Right cardiac atrium (tissue), 5 donors: ENCODE data around the gene ATP10A. TPM values are rescaled to one million over a fixed set of nuclear protein-coding genes. Genes with fewer than 3 reads are reported as not detected.

ENCODE experiments used
- ATAC-seq, 2 donors: fragments of 200-7000 bp; cut with Tn5 transposase; one replicate each; pipeline versions ENCODE4 v1.8.0 to v1.9.1; 2020; ENCODE audit warnings: moderate library complexity in 2 of 2, mild to moderate bottlenecking in 1 of 2
- DNase-seq, 3 donors: peaks; one replicate each; pipeline ENCODE4 v3.0.0-alpha.2; 2020
- H3K27ac ChIP-seq: one replicate; pipeline ENCODE4 v1.5.1; 2013; ENCODE audit warnings: mild to moderate bottlenecking, low read length, control low read depth, moderate library complexity
- H3K27me3 ChIP-seq: one replicate; pipeline ENCODE4 v1.6.1; 2013; ENCODE audit not compliant: control insufficient read depth, insufficient read depth
- H3K4me1 ChIP-seq: one replicate; pipeline ENCODE4 v1.6.1; 2013; ENCODE audit warnings: low read length; ENCODE audit not compliant: control insufficient read depth, insufficient read depth
- H3K4me3 ChIP-seq: one replicate; pipeline ENCODE4 v1.5.1; 2013; ENCODE audit warnings: low read length, control low read depth
- H3K9me3 ChIP-seq: one replicate; pipeline ENCODE4 v1.6.1; 2013; ENCODE audit warnings: low read length; ENCODE audit not compliant: control insufficient read depth
- WGBS: extraction: QIAGEN DNeasy Blood & Tissue Kit; methylation state at CpG from one replicate; pipeline ENCODE4 v1.1.7; 2013; 5-methylcytosine and 5-hydroxymethylcytosine counted together
- intact Hi-C, 4 donors: fragments of 100-400 bp; cut with DNase I; formaldehyde crosslinking; loops; one replicate each; pipeline versions ENCODE4 v1.11.0 to v1.14.0; 2022 to 2023
- polyA plus RNA-seq: library from polyadenylated mRNA; stranded (reverse); fragments of 200-250 nt; gene quantifications from one replicate; pipeline ENCODE4 v1.2.3, GENCODE V29; 2013
- total RNA-seq, 4 donors: library from RNA; stranded (reverse); fragmentation: NEBNext Ultra II Directional; extraction: Animal tissue kit (Norgen Biotek cat#: 25700); gene quantifications; one replicate each; pipeline ENCODE4 v1.2.1, GENCODE V29; 2021
- donor health status: healthy with polysubstance abuse.
- donor health status: DM: no; HTN: yes; CAD: no.
- donor health status: DM: no; HTN: no; CAD: no.
- donor health status: DM: no; HTN: yes; CAD: no; lungs with severe emphysema.
- donor health status: DM: yes; HTN: yes; CAD: no.

Gene ATP10A
- total and polyA plus RNA-seq, 5 donors, result 0.95 to 3.0 (median 1.5) TPM

GRCh38 chr15:25716414-25717126 is 146.6 kb downstream of the ATP10A start:
- Histone ChIP-seq H3K4me1 (no peaks in the 10 kb centered on the region), H3K9me3 (no peaks in the 10 kb centered on the region), H3K27me3 (no peaks in the 10 kb centered on the region), H3K27ac (no peak overlapping the region), H3K4me3 (no peak overlapping the region)
- DNase-seq (no peak), ATAC-seq (no peak)
- WGBS, result 89% methylated on average over 21 of the region's 21 CpGs
- intact Hi-C loops, result no loop called here

- intact Hi-C loops, result no loop called here
- WGBS, result 88% methylated on average over 18 of the region's 18 CpGs
- Histone ChIP-seq H3K9me3 (no peaks in the 10 kb centered on the region), H3K4me1 (no peaks in the 10 kb centered on the region), H3K4me3 (no peak overlapping the region), H3K27me3 (no peaks in the 10 kb centered on the region), H3K27ac (no peak overlapping the region)
- ATAC-seq (no peak), DNase-seq (no peak)
Observed at GRCh38 chr15:25715536-25716413, 147.4 kb downstream of the ATP10A start.

GRCh38 chr15:25714538-25714840 is 148.6 kb downstream of the ATP10A start:
- 67% methylated on average over 3 of the region's 3 CpGs for WGBS
- H3K27me3 ChIP-seq, result no peaks in the 10 kb centered on the region
- H3K27ac ChIP-seq, result no peak overlapping the region
- intact Hi-C loops, result no loop called here
- DNase-seq, result no peak
- no peaks in the 10 kb centered on the region for H3K9me3 ChIP-seq
- no peak overlapping the region for H3K4me3 ChIP-seq
- no peak for ATAC-seq
- H3K4me1 ChIP-seq, result no peaks in the 10 kb centered on the region

GRCh38 chr15:25713736-25714537 is 149.2 kb downstream of the ATP10A start:
- DNase-seq, result no peak
- Histone ChIP-seq H3K4me1 (no peaks in the 10 kb centered on the region), H3K27me3 (no peaks in the 10 kb centered on the region), H3K4me3 (no peak overlapping the region), H3K9me3 (no peaks in the 10 kb centered on the region), H3K27ac (no peak overlapping the region)
- intact Hi-C loops, result no loop called here
- 91% methylated on average over 35 of the region's 35 CpGs for WGBS
- no peak for ATAC-seq

GRCh38 chr15:25712961-25713355 is 150.2 kb downstream of the ATP10A start:
- ATAC-seq, result no peak
- intact Hi-C loops, result no loop called here
- no peak overlapping the region for H3K4me3 ChIP-seq

GRCh38 chr15:25712192-25712960 is 150.8 kb downstream of the ATP10A start:
- H3K4me1 ChIP-seq, result no peaks in the 10 kb centered on the region
- ATAC-seq, result no peak
- H3K4me3 ChIP-seq, result no peak overlapping the region
- no peak overlapping the region for H3K27ac ChIP-seq
- DNase-seq, result no peak
- intact Hi-C loops, result no loop called here
- H3K27me3 ChIP-seq, result no peaks in the 10 kb centered on the region
- no peaks in the 10 kb centered on the region for H3K9me3 ChIP-seq
- WGBS, result 89% methylated on average over 9 of the region's 9 CpGs

More at GRCh38 chr15:25712961-25713355, 150.2 kb downstream of the ATP10A start:
- H3K9me3 ChIP-seq, result no peaks in the 10 kb centered on the region
- no peak for DNase-seq
- WGBS, result 77% methylated on average over 5 of the region's 5 CpGs
- H3K4me1 ChIP-seq, result no peaks in the 10 kb centered on the region
- H3K27me3 ChIP-seq, result no peaks in the 10 kb centered on the region
- H3K27ac ChIP-seq, result no peak overlapping the region

- ATAC-seq (no peak), DNase-seq (no peak)
- no peaks in the 10 kb centered on the region for H3K4me1 ChIP-seq
- no peak overlapping the region for H3K4me3 ChIP-seq
- intact Hi-C loops, result no loop called here
- WGBS, result 80% methylated on average over 8 of the region's 8 CpGs
- H3K27me3 ChIP-seq, result no peaks in the 10 kb centered on the region
- H3K27ac ChIP-seq, result no peak overlapping the region
- no peaks in the 10 kb centered on the region for H3K9me3 ChIP-seq
Observed at GRCh38 chr15:25711691-25712090, 151.4 kb downstream of the ATP10A start.

GRCh38 chr15:25711164-25711563 is 152.0 kb downstream of the ATP10A start:
- Histone ChIP-seq H3K27me3 (no peaks in the 10 kb centered on the region), H3K9me3 (no peaks in the 10 kb centered on the region), H3K4me3 (no peak overlapping the region), H3K27ac (no peak overlapping the region), H3K4me1 (no peaks in the 10 kb centered on the region)
- 83% methylated on average over 9 of the region's 9 CpGs for whole genome bisulfite sequencing
- no peak for ATAC-seq
- DNase-seq, result no peak
- intact Hi-C loops, result no loop called here

GRCh38 chr15:25710184-25710583 is 152.9 kb downstream of the ATP10A start:
- WGBS, result 41% methylated on average over 10 of the region's 10 CpGs
- DNase-seq (peak; percentile 47 to 82 (median 79)), ATAC-seq (peak; percentile 65)
- no peaks in the 10 kb centered on the region for H3K4me1 ChIP-seq
- intact Hi-C loops, result no loop called here
- H3K9me3 ChIP-seq, result no peaks in the 10 kb centered on the region
- no peak overlapping the region for H3K27ac ChIP-seq
- no peaks in the 10 kb centered on the region for H3K27me3 ChIP-seq
- H3K4me3 ChIP-seq, result no peak overlapping the region

GRCh38 chr15:25709437-25710159 is 153.5 kb downstream of the ATP10A start:
- ATAC-seq (peak in 1 of 2 donors; percentile 16), DNase-seq (no peak)
- intact Hi-C loops, result loop anchor here in 1 of 4 donors (10.0 kb wide), 1 partner anchor 205 kb away; no protein-coding TSS in a partner anchor
- Histone ChIP-seq H3K4me1 (no peaks in the 10 kb centered on the region), H3K9me3 (no peaks in the 10 kb centered on the region), H3K27ac (no peak overlapping the region), H3K4me3 (no peak overlapping the region), H3K27me3 (no peaks in the 10 kb centered on the region)
- 86% methylated on average over 19 of the region's 19 CpGs for WGBS
